PFSK-1 (cell line): ENCODE results near the gene HOXA2.

Experiments
- FOXP2 ChIP-seq: optimal IDR thresholded peaks from 2 replicates; pipeline ENCODE3; 2011; ENCODE audit warnings: borderline replicate concordance, control low read depth, inconsistent platforms; ENCODE audit not compliant: insufficient read depth; ENCODE audit errors: extremely low read length, extremely low read depth
- POLR2AphosphoS5 ChIP-seq: IDR thresholded peaks from 2 replicates; pipeline ENCODE4 v1.6.1; 2012; ENCODE audit warnings: low read depth, mild to moderate bottlenecking, control low read depth, low read length, moderate library complexity
- REST ChIP-seq, 2 experiments: IDR thresholded peaks; 2 replicates each; pipeline versions ENCODE4 v1.6.1 to v1.8.0; 2011 to 2012; ENCODE audit warnings: low read depth in 2 of 2, low read length in 2 of 2, control low read depth in 1 of 2, inconsistent platforms in 1 of 2, mild to moderate bottlenecking in 1 of 2, moderate library complexity in 1 of 2; ENCODE audit not compliant: insufficient read depth in 1 of 2
- SIN3A ChIP-seq: IDR thresholded peaks from 2 replicates; pipeline ENCODE4 v1.6.1; 2012; ENCODE audit warnings: mild to moderate bottlenecking, low read length, moderate library complexity, borderline replicate concordance; ENCODE audit not compliant: insufficient read depth
- TAF1 ChIP-seq: IDR thresholded peaks from 2 replicates; pipeline ENCODE4 v1.6.1; 2012; ENCODE audit warnings: low read length, control low read depth, borderline replicate concordance; ENCODE audit not compliant: insufficient read depth

HOXA2 gene

GRCh38 chr7:27106901-27107240 lies 4.4 kb upstream of the HOXA2 start:
- TF ChIP-seq FOXP2 = no peak
- no peak for TF ChIP-seq REST (IDR thresholded peaks at IDR 0.05; ENCODE audit: insufficient read depth in 1 of 2, low read depth in 2 of 2, low read length in 2 of 2)
- no peak for TF ChIP-seq TAF1
- TF ChIP-seq SIN3A = no peak
- no peak for TF ChIP-seq POLR2AphosphoS5

GRCh38 chr7:27106181-27106900 lies 3.9 kb upstream of the HOXA2 start:
- no peak for TF ChIP-seq REST (IDR thresholded peaks at IDR 0.05; ENCODE audit: insufficient read depth in 1 of 2, low read depth in 2 of 2, low read length in 2 of 2)
- no peak for TF ChIP-seq POLR2AphosphoS5
- no peak for TF ChIP-seq FOXP2
- no peak for TF ChIP-seq TAF1
- TF ChIP-seq SIN3A = no peak

GRCh38 chr7:27105301-27106031 lies 3.0 kb upstream of the HOXA2 start:
- TF ChIP-seq FOXP2 (no peak), SIN3A (no peak), POLR2AphosphoS5 (no peak), REST (IDR thresholded peaks at IDR 0.05; ENCODE audit: insufficient read depth in 1 of 2, low read depth in 2 of 2, low read length in 2 of 2) (no peak), TAF1 (no peak)

- no peak for TF ChIP-seq FOXP2
- no peak for TF ChIP-seq POLR2AphosphoS5
- TF ChIP-seq SIN3A = no peak
- no peak for TF ChIP-seq REST (IDR thresholded peaks at IDR 0.05; ENCODE audit: insufficient read depth in 1 of 2, low read depth in 2 of 2, low read length in 2 of 2)
Observed at GRCh38 chr7:27104341-27105058, 2.0 kb upstream of the HOXA2 start.
